NCI-H2029 treated with DMSO at 0.1 percent for 48 hours (cell line): ENCODE measurements around the gene DUSP2.
"Not testable (repeated sequence)": the region's sequence is repeated elsewhere in the genome, so short reads cannot be mapped to it uniquely, and the experiment has no call there.

Source experiments
- DNase-seq: peaks from one replicate; lab custom pipeline; 2025; lab: John Stamatoyannopoulos, UW

The DUSP2 gene

DNA sequence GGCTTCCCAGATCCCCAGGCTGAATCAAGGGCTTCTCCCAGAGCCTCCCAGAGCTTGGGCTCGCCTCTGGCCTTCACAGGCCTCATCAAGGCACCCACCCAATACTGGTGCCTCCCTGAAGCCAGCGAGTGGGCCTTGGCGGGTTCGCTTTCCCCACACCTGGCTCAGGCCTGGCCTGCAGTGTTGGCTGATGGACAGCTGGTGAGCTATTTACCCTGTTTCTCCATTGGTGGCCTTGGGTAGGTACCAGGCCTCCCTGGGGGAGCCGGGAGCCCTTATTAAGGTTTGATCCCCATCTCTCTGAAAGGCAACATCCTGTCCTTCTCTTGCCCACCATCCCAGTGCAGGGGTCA lies 18.2 kb upstream of the DUSP2 start:
- no peak for DNase-seq

DNA sequence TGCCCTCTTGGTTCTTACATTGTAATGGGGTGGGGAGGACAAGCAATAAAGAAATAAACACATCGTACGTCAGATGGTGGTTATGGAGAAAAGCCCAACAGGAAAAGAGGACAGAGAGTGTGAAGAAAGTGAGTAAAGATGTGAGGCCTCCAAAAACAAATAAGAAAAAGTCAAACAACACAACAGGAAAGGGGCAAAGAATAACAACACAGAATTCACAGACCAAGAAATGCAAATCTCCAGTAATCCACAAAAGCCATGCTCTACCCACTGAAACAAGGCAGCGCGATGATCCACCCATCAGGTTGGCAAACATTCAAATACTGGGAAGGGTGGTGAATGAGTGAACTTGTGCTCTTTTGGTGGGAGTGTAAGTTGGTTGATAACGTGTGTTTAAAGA lies 16.7 kb upstream of the DUSP2 start:
- no peak for DNase-seq

DNA sequence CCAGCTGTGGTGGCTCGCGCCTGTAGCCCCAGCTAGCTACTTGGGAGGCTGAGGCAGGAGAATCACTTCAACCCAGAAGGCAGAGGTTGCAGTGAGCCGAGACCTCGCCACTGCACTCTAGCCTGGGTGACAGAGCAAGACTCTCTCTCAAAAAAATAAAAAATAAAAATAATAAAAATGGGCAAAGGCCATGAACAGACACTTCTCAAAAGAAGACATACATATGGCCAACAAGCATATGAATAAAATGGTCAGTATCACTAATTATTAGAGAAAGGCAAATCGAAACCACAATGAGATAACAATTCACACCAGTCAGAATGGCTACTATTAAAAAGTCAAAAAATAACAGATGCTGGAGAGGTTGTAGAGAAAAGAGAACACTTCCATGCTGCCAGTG lies 15.1 kb upstream of the DUSP2 start:
- not testable (repeated sequence) for DNase-seq

DNA sequence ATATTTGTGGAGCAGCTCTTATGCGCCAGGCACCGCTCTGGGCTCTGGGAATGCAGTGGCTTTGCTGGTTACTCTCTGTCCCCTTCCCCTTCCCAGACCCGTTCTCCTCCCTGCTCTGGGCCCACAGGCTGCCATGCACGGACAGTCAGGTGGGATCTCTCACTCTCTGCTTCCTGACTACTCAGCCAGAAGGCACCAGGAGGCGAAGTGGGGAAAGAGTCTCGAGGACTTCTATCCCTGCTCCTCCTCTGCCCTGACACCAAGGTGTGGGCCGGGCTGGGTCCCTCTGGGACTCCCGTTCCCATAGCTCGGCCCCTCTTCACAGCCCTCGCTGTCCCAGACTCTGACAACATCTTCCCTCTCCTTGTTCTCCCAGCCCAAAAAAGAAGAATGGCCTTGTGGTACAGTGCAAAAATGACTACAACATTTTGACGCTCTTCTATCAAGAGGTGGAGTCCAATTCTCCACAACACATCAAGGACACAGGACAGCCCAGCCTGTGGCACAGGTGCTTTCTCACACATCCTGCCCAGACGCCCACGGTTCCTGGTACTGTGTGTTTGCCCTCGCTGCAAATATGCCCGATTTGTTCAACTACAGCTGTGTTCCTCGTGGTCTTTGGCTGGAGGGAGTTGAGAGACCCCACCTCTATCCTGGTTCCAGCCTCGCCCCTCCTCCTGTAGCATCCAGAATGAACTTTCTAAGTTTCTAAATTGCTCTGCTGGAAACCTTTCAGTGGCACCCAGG lies 14.0 kb upstream of the DUSP2 start:
- DNase-seq = no peak

DNA sequence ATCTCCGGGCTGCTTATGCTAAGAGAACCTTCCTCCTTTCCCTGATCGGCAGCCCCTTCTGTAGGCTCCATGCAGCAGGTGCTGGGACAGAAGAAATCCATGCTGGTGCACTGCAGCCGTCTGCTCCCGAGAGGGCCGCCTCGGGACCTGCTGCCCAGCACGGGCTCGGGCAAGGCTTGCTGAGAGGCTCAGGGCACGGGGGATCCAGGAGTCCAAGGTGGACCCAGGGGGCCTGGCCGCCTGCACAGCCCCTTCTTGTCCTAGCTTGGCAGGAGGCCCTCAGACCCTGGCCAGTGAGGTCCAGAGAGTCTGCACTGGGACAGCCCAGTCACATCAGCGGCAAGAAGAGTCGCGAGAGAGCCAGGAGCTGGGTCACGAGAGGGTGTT lies 13.3 kb upstream of the DUSP2 start:
- DNase-seq = no peak

DNA sequence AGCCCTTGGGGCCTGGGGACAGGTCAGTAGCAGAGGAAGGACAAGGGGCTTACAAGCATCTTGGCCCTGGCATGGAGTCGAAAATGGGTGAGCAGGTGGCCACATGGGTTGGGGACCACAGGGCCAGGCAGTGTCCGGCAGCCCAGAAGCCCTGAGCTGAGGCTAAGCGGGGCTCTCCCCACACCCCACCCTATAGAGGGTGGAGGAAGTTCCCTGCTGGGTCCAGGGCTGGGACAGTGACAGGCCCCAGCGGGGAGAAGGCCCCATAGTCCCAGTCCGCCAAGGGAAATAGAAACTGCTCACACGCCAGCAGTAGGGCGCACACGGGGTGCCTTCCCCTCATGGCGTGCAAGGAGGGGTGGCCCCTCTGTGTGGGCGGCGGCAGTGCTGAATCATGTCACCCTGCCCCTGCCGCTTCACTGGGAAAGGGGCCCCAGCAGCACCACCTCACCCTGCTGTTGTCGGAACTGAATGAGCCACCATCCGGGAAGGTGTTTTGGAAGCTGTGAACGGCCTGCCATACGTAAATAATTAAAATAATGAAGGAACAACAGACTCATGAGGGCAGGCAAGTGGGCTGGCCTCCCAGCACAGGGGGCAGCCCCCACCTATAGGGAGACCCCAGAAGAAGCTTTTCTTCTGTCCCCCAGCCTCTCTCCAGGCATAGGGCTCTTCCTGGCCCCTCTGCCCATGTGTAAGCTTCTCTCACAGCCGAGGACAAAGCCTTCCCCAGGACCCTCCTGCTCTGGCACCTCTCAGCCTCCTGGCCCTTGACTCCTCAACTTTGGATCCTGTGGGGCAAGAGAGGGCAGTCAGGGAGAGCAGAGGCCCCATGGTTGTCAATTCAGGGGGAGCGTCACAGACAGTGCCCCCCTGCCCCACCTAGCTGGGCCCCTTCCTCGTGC lies 12.7 kb upstream of the DUSP2 start:
- no peak for DNase-seq

DNA sequence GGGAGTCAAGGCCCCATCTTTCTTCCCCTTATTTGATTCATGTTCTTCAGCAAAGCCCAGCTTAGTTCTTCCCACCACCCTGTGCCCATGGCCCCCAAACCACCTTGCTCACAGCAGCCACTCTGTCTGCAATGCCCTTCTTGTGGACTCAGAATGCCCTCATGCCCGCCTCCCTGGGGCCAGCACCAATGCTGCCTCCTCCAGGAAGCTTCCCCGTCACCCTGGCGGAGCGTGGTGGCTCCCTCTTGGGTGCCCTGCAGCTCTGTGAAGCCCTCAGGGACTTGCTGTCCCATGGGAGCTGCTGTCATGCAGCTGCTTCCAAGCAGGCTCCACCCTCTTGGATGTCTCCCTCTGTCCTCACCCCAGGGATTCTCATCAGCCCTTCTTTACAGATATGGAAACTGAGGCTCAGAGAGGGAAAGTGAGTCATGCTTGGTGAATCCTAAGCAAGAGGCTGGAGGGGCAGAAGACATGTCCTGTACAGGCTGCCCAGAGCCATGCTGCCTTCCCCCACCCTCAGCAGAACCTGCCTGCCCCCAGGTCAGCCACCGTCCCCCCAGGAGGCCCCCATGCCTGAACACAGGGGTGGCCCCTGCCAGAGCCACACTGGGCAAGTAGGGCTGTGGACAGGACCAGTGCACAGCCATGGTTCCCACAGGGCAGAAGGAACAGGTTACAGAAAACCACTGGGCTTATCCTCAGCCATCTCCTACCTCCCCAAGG lies 11.8 kb upstream of the DUSP2 start:
- no peak for DNase-seq

DNA sequence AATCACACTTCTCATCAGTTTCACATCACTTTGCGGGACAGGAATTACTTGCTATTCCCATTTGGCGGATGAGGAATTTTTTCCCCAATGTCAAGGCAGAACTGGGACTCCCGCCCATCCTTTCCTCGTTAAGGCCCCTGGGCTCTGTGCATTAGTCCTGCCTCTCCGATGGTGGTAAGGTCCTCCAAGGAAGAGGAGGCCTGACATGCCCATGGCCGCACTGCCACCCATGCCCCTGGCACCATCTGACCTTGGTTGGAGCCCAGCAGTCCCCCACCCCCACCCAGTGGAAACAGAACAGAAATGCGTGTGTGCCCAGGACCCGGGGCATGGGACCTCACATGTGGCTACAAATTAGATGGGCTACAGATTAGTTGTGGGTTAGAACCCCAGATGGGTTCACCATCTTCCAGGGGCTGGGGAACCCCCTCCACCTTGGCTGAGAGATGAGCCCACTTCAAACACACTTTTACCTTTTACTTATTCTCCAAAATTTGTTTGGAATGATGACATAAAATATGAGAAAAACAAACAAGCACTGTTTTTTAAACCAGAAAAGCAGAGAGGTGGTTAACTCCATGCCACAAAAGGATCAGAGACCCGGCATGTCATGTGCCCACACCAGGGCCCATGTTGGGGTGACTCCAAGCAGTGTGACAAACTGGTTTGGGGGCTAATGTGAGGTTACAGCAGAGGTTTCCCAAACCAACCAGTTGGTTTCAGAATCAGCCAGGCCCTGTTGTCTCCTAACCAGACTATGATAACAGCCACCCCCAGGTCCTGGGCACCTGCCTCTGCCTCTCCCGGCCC lies 11.0 kb upstream of the DUSP2 start:
- no peak for DNase-seq

DNA sequence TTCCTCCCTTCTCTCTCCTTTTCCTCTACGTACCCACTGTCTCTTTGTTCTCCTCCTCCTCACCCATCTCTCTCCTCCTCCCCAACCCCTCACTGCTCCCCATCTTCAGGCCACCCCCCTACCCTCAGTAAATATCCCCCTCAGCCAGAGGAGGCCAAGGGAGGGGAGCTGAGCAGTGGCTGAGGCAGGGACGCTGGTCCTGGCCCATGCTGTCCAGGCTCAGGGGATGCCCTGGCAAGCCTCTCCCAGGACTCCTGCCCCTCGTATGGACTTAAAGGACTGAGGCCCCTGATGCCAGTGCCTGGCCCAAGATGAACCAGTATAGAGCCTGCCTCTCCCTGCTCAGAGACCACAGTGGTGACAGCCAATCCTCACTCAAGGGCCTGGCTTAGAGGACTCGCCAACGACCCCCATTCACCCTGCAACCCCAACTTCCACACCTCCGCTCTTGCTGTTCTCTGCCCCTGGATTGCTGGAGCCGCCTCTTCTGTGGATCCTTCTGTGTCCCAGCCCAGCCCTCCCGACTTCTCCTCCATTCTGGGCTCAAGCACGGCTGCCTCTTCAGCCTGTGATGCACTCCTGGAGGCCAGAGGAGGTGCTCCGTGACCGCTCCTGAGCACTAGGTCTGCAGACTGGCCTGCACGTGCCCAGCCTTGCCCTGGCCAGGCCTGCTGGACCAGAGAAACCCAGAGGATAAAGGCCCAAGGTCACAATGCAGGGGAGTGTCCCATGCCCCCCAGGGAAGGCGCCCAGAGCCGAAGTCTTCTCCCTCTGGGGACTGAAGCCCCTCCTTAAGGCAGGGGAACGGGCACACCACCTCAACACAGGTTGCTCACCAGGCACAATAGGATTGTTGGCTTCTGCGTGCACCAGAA lies 9.5 kb upstream of the DUSP2 start:
- DNase-seq = no peak

DNA sequence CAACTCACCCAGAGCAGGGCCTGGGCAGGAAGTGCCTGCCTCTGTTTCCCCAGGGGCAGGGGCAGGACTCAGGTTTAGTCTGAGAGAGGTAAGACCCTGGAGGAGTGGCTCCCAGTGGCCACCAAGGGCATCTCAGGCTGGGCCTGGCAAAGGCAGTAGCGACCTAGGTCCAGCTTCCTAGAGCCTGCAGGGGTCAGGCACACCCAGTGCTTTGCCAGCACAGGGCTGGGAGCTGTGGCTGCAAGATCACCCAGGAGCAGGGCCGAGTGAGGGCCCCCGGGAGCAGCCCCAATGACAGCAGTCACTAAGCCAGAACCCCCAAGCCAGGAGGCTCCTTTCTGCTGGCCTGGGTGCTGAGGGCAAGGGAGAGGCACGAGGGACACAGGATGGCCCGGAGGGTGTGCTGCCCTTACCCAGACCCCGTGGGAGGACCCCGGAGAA lies 8.8 kb upstream of the DUSP2 start:
- DNase-seq = no peak

DNA sequence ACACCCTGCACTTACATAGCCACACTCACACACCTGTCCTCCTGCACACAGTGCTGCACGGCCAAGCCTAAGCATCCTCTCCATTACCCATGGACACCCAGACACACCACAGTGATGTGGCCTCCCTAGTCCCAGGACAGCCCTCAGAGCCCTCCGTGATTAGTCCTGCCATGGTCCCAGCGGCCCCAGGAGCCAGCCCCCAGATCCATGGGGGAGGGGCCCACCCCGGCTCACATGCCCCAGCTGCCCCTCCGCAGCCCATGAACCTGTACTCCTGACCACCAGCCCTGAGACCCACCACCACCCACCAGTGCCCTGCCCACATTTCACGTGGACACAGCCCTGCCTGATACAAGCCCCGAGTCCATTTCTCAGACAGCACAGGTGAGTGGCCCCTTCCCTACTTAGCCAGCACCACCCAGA lies 8.1 kb upstream of the DUSP2 start:
- no peak for DNase-seq

DNA sequence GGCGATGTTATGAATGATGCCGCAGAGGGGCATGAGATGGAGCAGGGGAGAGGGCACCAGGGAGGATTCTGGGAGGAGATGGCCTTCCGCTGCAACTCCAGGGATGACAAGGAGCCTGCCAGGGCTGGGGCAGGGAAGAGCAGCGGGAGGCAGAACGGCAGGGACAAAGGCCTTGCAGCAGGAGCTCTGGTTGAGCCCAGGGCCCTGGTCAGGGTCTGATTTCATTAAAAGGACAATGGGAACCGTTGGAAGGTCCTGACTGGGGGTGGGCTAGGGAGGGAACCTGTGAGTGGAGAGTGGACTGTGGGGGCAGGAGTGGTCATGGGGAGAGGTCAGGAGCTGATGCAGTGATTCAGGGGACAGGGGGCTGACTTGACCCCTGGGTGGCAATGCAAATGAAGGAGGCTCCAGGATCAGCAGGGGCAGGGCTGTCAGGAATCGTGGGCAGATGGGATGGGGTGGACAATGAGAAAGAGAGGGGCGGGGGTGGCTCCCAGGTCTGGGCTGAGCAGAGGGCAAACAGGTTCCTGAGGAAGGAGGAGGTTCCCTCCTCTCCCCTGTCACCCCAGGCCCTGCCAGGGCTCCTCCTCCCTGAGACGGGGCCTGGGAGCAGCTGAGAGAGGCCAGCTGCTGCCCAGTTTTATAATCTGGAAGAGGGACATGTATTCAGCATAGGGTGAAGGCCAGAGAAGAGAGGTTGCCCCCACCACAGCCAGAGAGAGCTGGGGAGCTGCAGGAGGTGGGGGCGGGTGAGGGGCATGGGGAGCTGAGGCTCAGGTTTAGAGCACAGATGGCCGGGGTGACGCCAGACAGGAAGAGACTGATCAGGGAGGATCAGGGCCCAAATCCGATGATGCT lies 7.3 kb upstream of the DUSP2 start:
- DNase-seq = no peak

DNA sequence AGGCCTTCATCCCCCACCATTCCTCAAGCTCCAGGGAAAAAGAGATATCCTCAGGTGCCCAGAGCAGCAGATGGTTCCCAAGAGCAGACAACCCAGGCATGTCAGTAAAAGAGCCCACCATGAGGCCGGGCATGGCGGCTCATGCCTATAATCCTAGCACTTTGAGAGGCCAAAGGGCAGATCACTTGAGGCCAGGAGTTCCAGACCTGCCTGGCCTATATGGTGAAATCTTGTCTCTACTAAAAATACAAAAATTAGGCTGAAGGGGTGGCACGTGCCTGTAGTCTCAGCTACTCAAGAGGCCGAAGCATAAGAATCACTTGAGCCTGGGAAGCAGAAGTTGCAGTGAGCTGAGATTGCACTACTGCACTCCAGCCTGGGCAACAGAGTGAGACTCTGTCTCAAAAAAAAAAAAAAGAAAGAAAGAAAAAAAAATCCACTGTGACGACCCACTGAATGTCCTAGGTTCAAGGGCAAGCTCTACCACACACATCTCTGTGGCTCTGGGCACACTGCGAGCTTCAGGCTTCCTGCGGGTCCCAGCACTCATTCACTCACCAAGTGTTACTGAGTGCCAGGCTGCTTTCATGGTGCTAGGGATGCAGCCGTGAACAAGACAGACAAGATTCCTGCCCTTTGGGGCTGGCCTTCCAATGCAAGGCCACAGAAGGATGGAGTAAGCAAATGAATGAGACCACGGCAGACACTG lies 6.5 kb upstream of the DUSP2 start:
- DNase-seq = no peak

DNA sequence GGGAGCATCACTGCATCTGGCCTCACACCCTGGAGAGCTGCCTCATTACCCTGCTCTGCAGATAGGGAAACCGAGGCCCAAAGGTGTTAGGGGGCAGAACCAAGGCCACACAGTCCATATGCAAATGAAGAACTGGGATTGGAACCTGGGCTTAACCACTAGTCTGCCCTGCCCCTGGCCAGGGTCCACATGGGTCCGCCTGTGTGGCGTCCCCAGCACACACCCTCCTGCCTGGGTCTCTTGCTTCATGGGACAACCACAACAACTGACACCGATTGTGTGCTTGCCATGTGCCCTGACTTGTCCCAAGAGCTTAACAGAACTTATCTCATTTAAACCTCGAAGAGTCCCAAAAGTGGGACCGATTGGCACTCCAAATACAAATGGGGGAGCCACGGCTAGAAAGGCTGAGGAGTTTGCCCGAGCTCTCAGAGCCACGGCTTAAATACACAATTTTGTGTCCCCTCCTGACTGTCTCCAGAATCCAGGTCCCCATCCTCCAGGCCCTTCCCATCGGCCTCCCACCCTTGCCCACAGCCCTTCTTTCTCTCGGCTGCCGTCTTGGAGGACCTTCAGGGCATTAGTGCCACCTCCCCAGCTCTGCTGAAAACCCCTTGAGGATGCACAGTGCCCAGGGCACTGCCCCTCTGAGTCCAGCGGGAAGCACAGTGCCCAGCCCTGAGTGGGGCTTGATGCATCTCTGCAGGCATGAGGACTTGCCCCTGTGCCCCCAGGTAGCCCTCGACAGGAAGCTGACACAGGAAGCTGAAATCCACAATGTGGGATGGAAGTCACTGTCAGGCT lies 5.8 kb upstream of the DUSP2 start:
- no peak for DNase-seq

DNA sequence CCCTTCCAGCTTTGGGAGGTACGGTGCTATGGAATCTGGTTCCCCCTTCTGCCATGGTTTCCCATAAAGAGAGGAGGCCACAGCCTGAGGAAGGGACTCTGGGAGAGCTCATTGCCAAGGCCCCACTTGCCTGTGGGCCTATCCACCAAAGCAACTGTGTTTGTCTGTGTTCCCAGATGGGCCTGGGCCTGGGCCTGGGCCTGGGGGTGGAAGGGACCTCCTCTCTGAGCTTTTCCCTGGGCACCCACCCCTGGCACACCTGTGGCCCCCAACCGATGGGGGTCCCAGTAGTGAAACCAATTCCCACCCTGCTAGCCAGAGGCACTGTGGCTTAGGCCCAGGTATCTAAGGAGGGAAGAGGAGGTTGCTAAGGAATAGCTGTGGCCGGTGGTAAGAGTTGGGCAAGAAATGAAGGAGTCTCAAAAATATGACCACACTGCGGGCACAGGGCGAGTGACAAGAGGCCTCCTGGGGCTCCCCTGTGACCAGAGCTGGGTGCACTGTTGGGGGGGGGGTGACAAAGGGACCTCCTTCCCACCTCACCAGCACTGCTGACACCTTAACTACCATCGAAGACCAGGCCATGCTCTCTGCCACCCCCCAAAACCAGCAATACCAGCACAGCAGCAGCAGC lies 4.9 kb upstream of the DUSP2 start:
- DNase-seq = no peak

DNA sequence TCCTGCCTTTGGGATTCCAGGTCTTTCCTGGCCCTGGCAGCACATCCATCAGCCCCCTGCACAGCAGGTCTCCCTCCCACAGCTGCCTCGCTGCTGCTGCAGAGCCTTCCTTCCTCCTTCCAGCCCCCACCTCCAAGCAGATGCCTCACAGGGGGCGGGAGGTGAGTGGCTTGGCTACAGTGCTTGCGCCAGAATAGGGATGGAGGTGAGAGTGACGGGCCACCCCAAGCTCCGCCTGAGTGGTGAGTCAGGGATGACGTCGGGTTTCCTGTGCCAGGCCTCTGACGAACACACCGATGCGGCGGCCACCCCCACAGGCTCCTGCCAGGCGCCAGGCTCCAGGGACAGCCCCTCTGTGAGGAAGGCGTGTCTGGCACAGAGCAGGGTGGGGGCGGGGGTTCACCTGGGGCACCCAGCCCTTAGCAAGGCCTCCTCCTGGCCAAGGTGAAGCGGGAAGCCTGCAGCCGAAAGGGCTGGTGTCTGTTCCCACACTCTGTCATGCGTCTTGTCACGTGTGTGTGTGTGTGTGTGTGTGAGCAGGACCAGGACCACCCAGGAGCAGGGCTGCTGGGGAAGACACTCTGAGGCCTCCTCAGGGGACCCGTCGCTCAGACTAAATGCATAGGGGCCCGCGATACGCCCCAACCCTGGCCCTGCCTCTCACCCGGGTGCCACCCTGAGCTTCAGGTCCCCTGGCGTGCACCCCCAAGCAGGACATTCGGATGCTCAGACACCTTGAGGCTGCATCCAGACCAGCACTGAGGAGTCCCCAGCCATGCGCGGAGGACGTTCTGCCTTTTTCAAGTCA lies 3.4 kb upstream of the DUSP2 start:
- DNase-seq = no peak

DNA sequence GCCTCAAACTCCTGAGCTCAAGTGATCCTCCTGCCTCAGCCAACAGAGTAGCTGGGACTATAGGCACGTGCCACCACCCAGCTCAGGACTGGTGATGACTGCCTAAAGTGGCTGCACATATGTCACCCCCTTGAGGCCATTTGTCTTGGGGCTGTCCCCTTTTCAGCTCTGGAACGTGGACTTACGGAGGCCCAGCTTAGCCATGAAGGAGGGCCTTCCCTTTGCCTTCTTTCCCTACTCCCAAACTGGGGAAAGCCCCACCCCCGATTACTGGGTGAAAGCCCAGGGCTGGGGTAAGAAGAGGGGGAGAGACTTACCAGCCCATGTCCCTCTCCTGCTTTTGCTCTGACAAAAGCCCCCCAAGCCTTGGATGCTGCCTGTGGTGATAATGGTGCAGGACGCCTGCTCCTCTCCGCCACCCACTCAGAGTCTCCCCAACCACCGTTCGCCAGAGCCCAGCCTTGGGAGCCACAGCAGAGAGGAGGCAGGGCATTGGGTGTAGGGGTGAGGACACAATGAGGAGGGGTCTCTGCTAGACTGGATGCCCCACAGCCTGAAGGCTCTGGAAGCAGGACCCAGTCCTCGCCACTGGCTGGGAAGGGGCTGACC lies 2.5 kb upstream of the DUSP2 start:
- DNase-seq = no peak
